SK-N-MC (cell line): Measurements from ENCODE around the gene DCP1A.

ENCODE experiments used
- EZH2 ChIP-seq: fragments of 200-600 bp; sonication (generic); IDR thresholded peaks from one replicate; pipeline ENCODE4 v1.6.1; 2017; ENCODE audit warnings: antibody characterized with exemption
- FOXP2 ChIP-seq: optimal IDR thresholded peaks from 2 replicates; pipeline ENCODE3; 2011; ENCODE audit warnings: mild to moderate bottlenecking, moderate library complexity; ENCODE audit not compliant: insufficient read depth; ENCODE audit errors: extremely low read length, control extremely low read depth
- POLR2AphosphoS5 ChIP-seq: IDR thresholded peaks from 2 replicates; pipeline ENCODE4 v1.6.1; 2012; ENCODE audit warnings: mild to moderate bottlenecking, low read depth, low read length, borderline replicate concordance

DNA sequence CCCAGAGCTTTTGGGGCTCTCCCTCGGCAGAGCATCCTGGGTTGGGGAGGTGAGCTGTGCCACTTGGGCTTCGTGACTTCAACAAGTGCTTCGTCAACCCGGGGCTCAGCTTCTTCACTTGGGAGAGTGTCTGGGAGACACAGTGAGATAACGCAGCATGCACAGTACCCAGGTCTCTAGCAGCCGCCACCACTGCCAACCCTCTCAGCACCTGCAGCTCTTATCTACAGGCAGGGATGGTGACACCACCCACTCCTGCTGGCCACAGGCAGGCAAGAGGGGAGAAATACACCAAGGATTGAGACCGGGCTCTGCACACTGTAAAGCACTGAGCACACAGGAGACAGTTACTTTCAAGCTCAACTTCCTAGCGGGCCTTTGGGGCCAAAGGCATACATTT, 103.1 kb downstream of the DCP1A start:
- TF ChIP-seq POLR2AphosphoS5 (no peak), EZH2 (no peak), FOXP2 (no peak)
